HG03457 (cell line): ENCODE measurements around the gene CFAP299.
A peak's percentile ranks its signal among the peaks of the same experiment; 100 is the strongest.
"Not testable (repeated sequence)": the region's sequence is repeated elsewhere in the genome, so short reads cannot be mapped to it uniquely, and the experiment has no call there.

ENCODE experiments used
- ATAC-seq: cut with Tn5 transposase; IDR thresholded peaks from one replicate; pipeline ENCODE4 v1.9.1; 2021; ENCODE audit warnings: moderate number of reproducible peaks; ENCODE audit not compliant: unreplicated experiment

The CFAP299 gene

GRCh38 chr4:80335554-80336358, at the start of gene CFAP299:
TSS of gene CFAP299 (plus strand) at chr4:80335730.
- ATAC-seq: peak; percentile 98

- ATAC-seq: no peak
Measured at GRCh38 chr4:80286451-80286850, 49.1 kb upstream of the CFAP299 start.

GRCh38 chr4:80290665-80291064, 44.9 kb upstream of the CFAP299 start:
- ATAC-seq: not testable (repeated sequence)

GRCh38 chr4:80294206-80294605, 41.3 kb upstream of the CFAP299 start:
- no peak for ATAC-seq

- no peak for ATAC-seq
Measured at GRCh38 chr4:80295336-80295735, 40.2 kb upstream of the CFAP299 start.

- ATAC-seq: no peak
Measured at GRCh38 chr4:80295826-80296225, 39.7 kb upstream of the CFAP299 start.

- ATAC-seq: no peak
Measured at GRCh38 chr4:80301884-80302283, 33.6 kb upstream of the CFAP299 start.

GRCh38 chr4:80302616-80303223, 32.8 kb upstream of the CFAP299 start:
- ATAC-seq: no peak

GRCh38 chr4:80305466-80305865, 30.1 kb upstream of the CFAP299 start:
- ATAC-seq: no peak

- no peak for ATAC-seq
Measured at GRCh38 chr4:80306260-80306659, 29.3 kb upstream of the CFAP299 start.

GRCh38 chr4:80307183-80307735, 28.3 kb upstream of the CFAP299 start:
- ATAC-seq: no peak

GRCh38 chr4:80307774-80308465, 27.6 kb upstream of the CFAP299 start:
- ATAC-seq: no peak

GRCh38 chr4:80308466-80308822, 27.1 kb upstream of the CFAP299 start:
- ATAC-seq: no peak

GRCh38 chr4:80309294-80310004, 26.1 kb upstream of the CFAP299 start:
- no peak for ATAC-seq

GRCh38 chr4:80311130-80311529, 24.4 kb upstream of the CFAP299 start:
- ATAC-seq: no peak

GRCh38 chr4:80312124-80312523, 23.4 kb upstream of the CFAP299 start:
- ATAC-seq: no peak

GRCh38 chr4:80313627-80314026, 21.9 kb upstream of the CFAP299 start:
- ATAC-seq: no peak

- not testable (repeated sequence) for ATAC-seq
Measured at GRCh38 chr4:80315848-80316247, 19.7 kb upstream of the CFAP299 start.

GRCh38 chr4:80321341-80321740, 14.2 kb upstream of the CFAP299 start:
- no peak for ATAC-seq

GRCh38 chr4:80321776-80322175, 13.8 kb upstream of the CFAP299 start:
- no peak for ATAC-seq

GRCh38 chr4:80322716-80323115, 12.8 kb upstream of the CFAP299 start:
- ATAC-seq: no peak
